GM21367 (cell line): ENCODE results near the gene HIP1R.

ENCODE experiments used
- ATAC-seq: cut with Tn5 transposase; IDR thresholded peaks from one replicate; pipeline ENCODE4 v1.9.1; 2021; ENCODE audit not compliant: unreplicated experiment

Gene HIP1R

GRCh38 chr12:122834104-122834920, 945 bp upstream of the HIP1R start:
- no peak for ATAC-seq

DNA sequence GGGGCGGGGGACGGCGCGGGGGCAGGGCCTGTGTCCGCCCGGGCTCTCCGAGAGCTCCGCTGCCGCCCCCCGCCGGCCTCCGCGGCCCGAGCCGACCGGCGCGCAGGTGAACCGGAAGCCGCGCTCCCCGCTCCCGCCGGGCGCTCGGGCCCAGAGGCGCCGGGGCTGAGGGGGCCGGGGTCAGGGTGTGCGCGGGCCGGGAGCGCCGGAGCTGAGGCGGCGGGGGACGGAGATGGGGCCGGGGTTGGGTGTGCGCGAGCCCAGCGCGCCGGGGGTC, 431 bp downstream of the HIP1R start:
- no peak for ATAC-seq

DNA sequence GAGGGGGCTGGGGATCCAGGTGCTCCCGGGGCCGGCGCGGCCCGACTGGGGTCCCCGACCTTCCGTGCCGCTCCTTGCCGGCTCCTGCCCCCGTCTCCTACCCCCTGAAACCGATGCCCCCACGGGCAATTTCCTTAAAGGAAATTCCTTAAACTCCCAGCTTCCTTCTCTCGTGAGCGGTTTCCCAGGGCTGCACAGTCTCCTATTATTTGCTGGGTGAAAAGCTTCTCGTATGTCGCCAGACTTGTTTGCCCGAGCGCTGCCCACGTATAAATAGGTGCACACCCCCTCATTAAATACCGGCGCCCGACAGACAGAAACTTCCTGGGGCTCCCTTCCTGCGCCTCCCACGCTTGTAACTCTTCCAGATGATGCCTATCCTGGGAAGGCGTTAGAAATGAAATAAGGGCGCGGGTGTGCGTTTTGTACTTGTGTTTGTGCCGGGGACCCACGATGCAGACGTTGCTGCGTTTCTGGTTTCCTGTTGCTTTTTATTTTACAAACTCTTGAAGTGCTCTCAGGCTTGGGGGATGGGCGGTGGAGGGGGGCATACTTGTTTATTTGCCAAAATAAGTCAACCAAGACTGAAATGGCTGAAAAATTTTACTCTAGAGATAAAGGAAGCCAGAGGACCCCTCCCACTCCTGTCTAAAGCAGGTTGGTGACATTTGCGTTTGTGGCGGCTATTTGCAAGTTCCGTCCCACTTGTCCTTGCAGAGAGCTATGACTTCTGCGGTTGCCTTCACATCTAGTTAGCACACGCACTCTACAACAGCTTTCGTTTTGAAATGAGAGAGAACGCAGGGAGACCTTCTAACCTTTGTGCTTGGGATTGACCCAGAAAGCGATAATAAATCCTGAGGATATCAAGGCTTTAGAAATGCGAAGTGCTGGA, 1.0 kb downstream of the HIP1R start:
- no peak for ATAC-seq

DNA sequence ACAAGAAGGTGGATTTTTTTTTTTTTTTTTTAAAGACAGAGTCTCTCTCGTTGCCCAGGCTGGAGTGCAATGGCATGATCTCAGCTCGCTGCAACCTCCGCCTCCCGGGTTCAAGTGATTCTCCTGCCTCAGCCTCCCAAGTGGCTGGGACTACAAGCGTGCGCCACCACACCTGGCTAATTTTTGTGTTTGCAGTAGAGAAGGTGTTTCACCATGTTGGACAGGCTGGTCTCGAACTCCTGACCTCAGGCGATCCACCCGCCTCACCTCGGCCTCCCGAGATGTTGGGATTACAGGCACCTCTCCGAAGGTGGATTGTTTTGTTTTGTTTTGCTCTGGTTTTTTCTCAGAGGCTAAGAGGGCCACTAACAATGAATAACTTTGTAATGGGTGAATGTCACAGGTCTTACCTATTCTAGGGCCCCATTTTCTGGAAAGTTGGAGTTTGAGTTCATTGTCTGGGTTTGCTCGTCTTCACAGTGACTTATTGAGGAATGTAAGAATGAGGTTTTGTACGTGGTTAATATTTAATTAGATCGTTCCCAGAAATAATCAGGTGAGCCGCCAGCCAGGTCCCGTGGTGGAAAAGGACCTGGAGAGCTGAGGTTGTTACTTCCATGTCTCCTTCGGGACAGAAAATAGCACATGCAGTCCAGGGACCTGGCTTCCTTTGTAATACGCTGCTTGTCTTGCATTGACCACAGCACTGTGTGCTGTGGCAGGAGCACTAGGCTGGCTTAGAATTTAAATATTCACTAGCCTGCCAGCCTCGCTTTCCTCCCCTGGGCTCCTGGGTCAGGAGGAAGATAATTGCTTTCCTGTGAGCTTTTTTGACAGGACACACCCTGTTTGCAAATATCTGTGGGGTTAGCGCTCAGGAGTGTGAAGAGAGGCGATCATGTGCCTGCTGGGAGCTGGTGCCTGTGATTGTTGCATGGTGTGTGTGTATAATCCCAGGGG, 2.3 kb downstream of the HIP1R start:
- no peak for ATAC-seq

- no peak for ATAC-seq
Measured at GRCh38 chr12:122838841-122839240, 3.6 kb downstream of the HIP1R start.

GRCh38 chr12:122839907-122840554, 4.8 kb downstream of the HIP1R start:
- no peak for ATAC-seq

DNA sequence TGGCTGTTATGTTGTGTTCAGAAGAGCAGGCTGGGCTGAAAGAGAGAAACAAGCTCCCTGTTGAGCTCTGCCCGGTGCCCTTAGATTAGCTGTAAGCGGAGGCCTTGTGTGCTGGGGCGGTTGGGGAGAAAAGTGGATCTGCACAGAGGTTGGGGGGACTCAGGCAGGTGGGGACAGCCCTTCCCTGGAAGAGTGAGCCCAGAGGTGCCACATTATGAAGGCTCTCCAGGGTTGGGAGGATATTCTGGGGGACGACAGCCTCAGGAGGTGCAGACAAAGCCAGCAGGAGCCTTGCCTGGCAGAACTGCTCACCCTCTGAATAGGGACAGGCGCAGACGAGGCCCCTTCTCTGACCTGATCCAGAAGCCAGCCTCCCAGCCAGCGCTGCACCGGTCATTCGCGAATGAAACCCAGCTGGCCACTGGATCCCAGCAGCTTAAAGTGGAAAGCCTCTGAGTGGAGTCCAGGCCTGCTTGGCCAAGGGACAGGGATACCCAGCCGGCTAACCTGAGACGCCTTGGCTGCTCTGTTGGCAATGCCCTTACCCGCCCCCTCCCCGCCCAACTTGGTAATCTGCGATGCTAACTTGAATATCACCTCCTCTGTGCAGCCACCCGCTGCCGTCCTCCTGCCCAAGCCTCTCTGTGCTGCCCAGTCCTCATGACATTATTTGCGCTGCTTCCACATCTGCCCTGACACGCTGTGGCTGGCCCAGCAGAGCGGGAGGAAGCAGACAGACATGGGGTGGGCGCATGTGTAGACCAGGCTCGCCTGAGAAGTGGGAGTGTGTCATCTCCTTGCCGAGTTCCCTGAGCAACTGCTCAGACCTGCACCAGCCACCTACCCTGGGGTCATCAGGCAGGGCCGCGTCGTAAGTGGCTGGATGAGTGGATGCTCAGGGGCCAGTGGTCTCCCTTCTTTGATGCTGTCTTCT, 5.6 kb downstream of the HIP1R start:
- ATAC-seq = no peak

DNA sequence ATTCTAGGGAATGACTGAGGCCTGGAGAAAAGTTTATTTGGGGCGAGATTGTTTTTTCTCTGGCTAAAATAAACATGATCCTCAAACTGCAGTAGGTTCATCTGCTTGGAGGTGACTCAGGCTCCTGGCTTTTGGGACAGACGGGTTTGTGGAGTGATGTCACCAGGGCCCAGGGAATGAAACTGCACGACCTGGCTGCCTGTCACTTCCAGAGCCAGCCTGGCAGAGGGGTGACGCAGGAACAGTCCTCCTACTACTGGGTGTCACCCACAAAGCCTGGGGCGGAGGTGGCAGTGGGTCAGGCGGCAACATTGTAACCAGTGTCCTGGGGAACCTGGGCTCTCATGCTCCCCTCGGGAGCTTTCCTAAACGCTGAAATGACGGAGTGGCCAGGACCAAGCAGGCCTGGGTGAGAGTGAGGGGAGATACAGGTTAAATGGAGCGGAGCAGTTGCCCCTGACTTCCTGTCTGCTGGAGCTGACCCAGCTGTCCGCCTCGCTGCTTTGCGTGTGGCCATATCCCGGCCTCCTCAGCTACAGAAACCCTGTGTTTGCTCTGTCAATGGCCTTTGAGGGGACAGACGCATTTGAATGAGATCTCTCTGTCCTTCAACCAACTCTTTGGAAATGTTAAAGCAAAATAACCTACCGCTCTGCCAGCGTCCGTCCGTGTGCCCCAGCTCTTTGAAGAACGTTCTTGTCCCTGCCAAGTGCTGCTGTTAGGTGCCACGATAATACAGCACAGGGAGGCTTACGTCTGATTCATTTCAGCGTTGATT, 6.5 kb downstream of the HIP1R start:
- no peak for ATAC-seq

DNA sequence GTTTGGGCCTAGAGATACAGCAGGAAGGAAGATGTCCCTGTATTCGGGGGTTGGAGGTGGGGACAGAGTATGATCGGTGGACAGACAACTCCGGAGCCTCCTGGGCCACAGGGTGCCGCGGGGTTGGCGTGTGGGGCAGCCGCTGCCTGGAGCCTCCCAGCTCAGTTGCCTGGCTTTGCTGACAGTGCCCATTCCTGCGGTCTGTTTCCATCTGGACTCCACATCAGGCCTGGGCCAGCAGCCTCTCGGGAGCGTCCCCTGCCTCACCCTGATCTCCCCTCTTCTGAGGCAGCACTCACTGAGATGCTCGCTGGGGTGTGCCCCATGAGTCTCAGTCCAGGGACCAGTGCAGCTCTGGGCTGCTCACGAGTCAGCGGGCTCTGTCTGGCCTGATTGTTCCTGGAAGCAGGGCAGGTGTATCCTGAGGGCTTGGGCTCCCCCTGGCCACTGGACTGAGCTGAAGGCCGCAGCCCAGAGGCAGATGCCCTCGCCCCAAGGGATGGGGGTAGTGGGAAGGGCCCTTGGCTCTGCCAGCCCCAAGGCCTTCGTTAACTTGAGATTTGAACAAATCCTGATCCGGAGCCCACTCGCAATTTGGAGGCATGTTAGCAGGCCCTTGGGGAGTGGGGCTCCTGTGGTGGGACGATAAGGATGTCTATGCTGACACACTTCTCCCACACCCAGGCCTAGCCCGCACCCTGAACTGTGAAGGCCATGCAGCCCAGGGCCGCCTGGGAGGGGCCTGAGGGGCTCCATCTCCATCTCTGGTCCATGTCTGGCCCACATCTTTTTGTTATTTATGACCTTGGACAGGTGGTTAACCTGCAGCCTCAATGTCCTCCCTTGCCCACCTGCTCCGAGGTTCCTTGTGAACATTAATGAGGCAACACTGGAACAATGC, 7.5 kb downstream of the HIP1R start:
- no peak for ATAC-seq

GRCh38 chr12:122843455-122843854, 8.2 kb downstream of the HIP1R start:
- no peak for ATAC-seq

DNA sequence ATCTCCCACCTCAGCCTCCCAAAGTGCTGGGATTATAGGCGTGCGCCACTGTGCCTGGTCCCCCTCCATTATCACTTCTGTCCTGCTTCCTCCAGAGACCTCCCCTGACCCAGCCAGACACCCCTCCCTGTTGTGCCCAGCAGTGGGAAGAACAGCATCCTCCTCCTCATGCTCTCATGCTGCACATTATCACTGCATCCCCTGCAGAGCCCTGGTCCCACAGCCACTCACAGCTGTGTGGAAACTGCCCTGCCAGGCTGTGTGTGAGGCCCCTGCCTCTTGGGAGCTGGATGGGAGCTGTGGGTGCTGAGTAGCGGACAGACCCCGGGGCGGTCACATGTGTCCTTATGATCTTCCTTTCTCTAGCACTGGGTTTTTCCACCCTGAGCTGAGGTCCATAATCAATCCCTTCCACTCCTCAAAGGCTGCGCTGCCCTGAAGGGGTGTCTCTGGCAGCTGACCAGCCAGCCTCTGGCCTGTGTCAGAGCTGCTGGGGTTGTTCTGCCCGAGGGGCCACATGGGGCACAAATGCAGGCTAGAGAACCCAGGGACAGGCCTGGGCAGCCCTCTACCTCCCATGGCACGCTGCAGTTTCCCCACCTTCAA, 9.2 kb downstream of the HIP1R start:
- ATAC-seq = no peak

DNA sequence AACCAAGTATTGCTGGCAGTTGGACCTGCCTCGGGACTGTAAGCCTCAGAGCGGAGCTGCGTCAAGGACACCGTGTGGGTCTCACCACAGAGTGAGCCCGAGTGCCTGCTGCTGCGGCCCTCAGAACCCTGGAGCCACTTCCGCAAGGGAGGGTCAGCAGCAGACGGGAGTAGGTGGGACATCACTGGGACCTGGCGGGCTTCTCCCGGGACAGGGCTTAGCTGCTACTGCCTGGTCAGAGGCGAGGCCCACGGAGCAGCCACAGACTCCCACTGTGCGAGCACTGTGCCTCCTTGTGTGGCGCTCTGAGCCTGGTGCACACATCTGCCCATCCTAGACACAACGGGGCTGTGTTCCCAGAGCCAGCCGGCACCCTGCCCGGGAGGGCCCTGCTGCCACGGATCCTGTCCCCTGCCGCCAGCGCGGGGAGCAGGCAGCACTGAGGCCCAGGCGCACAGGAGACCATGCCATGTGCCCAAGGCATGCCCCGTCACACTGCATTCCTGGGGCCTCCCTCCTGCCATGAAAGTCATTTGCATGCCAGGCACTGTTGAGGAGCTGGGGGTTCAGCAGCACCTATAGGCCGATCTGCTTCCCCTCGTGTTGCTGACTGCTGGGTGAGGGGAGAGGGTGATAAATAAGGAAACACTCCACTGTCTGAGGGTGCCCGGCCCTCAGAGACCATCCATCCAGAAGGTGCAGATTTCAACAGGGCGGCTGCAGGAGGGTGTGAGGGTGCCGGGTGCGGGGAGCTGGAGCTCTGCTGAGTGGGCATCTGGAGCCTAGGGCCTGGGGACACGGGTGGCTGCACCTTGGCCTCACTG, 10.0 kb downstream of the HIP1R start:
- ATAC-seq = no peak

DNA sequence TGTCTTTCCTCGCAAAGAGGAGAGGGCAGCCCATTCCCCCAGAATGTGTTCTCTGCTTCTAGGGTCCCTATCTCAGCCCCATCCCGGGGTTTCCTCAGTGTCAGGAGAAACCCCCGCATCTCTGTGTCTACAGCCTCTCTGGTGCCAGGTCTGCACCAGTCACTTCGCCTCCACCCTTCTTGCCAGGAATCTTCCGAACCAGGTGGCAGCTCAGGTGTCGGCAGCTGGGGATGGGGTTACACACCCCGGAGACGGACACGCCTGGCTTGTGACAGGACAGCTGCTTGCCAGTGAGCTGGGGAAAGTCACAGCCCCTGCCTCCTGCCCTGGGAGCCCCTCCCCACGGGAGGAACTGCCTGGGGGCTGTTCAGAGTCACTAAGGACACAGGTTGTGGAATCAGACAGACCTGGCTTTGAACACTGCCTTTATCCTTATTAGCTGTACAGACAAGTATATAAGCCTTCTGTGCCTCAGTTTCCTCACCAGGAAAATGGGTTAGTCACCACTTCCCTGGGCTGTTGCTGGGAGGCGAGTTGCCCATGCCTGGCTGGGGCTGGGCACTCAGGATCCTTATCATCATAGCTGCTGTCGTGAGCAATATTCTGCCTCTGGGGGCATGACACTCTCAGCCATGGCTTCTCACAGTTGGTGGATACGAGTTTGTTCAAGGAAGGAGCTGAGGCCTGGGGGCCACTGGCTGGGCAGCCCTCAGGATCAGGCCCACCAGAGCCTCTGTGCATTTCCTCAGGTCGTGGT, 10.8 kb downstream of the HIP1R start:
- no peak for ATAC-seq

- ATAC-seq = no peak
Measured at GRCh38 chr12:122846622-122847515, 11.6 kb downstream of the HIP1R start.

DNA sequence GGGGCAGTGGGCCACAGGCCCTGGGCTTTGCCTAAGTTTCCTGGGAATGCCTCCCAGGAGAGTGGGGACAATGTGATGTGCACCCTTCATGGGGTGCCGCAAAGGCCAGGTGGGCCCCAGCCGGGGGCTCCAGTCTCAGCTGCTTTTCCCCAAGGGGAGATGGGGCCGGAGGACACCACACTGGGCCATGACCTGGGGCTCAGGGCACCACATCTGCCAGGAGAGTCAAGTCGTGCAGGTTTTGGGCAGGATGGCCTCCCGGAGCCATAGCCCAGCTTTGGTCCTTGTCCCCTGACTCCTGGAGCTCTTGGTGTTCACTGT, 12.2 kb downstream of the HIP1R start:
- ATAC-seq = no peak
